ENCODE results near the gene CIRBP.

Gene CIRBP

GRCh38 chr19:1254530-1255185, 14.5 kb upstream of the CIRBP start:
- no peak for DNase-seq

- peak in 53 of 58 donors; percentile 15 to 90 (median 74) for DNase-seq
Observed at GRCh38 chr19:1255186-1256161, 13.7 kb upstream of the CIRBP start.

GRCh38 chr19:1256646-1257474, 12.3 kb upstream of the CIRBP start:
- no peak for DNase-seq

GRCh38 chr19:1257475-1258162, 11.5 kb upstream of the CIRBP start:
- DNase-seq = no peak

GRCh38 chr19:1258163-1258492, 11.0 kb upstream of the CIRBP start:
- no peak for DNase-seq

GRCh38 chr19:1258707-1259205, 10.4 kb upstream of the CIRBP start:
- no peak for DNase-seq

GRCh38 chr19:1259206-1259875, 9.8 kb upstream of the CIRBP start:
- DNase-seq = peak in 11 of 58 donors; percentile 4 to 77 (median 32)

GRCh38 chr19:1259876-1260748, 9.0 kb upstream of the CIRBP start:
- no peak for DNase-seq

- peak; percentile 48 to 97 (median 93) for DNase-seq
Observed at GRCh38 chr19:1260749-1261537, 8.2 kb upstream of the CIRBP start.

GRCh38 chr19:1261538-1261797, 7.7 kb upstream of the CIRBP start:
- DNase-seq = no peak

GRCh38 chr19:1261798-1262622, 7.1 kb upstream of the CIRBP start:
- peak in 32 of 58 donors; percentile 15 to 74 (median 48) for DNase-seq

- DNase-seq = peak in 1 of 58 donors; percentile 37
Observed at GRCh38 chr19:1262623-1263123, 6.5 kb upstream of the CIRBP start.

GRCh38 chr19:1263188-1263587, 5.9 kb upstream of the CIRBP start:
- DNase-seq = no peak

GRCh38 chr19:1264801-1265614, 4.1 kb upstream of the CIRBP start:
- DNase-seq = peak in 1 of 58 donors; percentile 47

GRCh38 chr19:1265615-1266128, 3.5 kb upstream of the CIRBP start:
- DNase-seq = peak in 14 of 58 donors; percentile 16 to 64 (median 47)
